ENCODE measurements around the gene ILDR1.

Gene ILDR1

GRCh38 chr3:121979246-121979645, 42.8 kb downstream of the ILDR1 start:
- H3F3A ChIP-seq (ENCODE audit: insufficient read depth, low read length): no peaks in the 10 kb centered on the region
- H3K9me2 ChIP-seq (replicated peaks; ENCODE audit: insufficient read depth, low read length): no peaks in the 10 kb centered on the region
- no peak for DNase-seq
- no peaks in the 10 kb centered on the region for H3K27me3 ChIP-seq (replicated peaks; ENCODE audit: insufficient read depth, low read length)
- no peak overlapping the region for H3K4me2 ChIP-seq (ENCODE audit: low read depth, low read length)
- H4K20me1 ChIP-seq (ENCODE audit: insufficient read depth, low read length): no peaks in the 10 kb centered on the region
- no peaks in the 10 kb centered on the region for H3K36me3 ChIP-seq (replicated peaks; ENCODE audit: insufficient read depth, low read length)
- no peak for TF ChIP-seq CTCF (IDR thresholded peaks at IDR 0.05; ENCODE audit: low read length)
- no peak for TF ChIP-seq EZH2phosphoT487 (IDR thresholded peaks at IDR 0.05; ENCODE audit: low read length)
- TF ChIP-seq EZH2 (optimal IDR thresholded peaks at IDR 0.05; ENCODE audit: low read depth, low read length): no peak
- H3K4me3 ChIP-seq (ENCODE audit: low read length): no peak overlapping the region
- H3K4me1 ChIP-seq (ENCODE audit: low read length): peaks cover 14% of the 10 kb centered on the region
- no peak overlapping the region for H2AFZ ChIP-seq (ENCODE audit: low read length)
- no peak overlapping the region for H3K9ac ChIP-seq (ENCODE audit: low read length)
- no peak overlapping the region for H3K27ac ChIP-seq (ENCODE audit: low read length)
- H3K79me2 ChIP-seq (ENCODE audit: low read length): no peaks in the 10 kb centered on the region
- no peaks in the 10 kb centered on the region for H3K9me3 ChIP-seq (replicated peaks; ENCODE audit: insufficient read depth, low read length)

- no peak overlapping the region for H2AFZ ChIP-seq (ENCODE audit: low read length)
- no peaks in the 10 kb centered on the region for H3K79me2 ChIP-seq (ENCODE audit: low read length)
- H3F3A ChIP-seq (ENCODE audit: insufficient read depth, low read length): no peaks in the 10 kb centered on the region
- peaks cover 14% of the 10 kb centered on the region for H3K4me1 ChIP-seq (ENCODE audit: low read length)
- no peak overlapping the region for H3K27ac ChIP-seq (ENCODE audit: low read length)
- no peak overlapping the region for H3K4me3 ChIP-seq (ENCODE audit: low read length)
- H3K9me3 ChIP-seq (replicated peaks; ENCODE audit: insufficient read depth, low read length): no peaks in the 10 kb centered on the region
- H4K20me1 ChIP-seq (ENCODE audit: insufficient read depth, low read length): no peaks in the 10 kb centered on the region
- H3K9ac ChIP-seq (ENCODE audit: low read length): no peak overlapping the region
- H3K36me3 ChIP-seq (replicated peaks; ENCODE audit: insufficient read depth, low read length): no peaks in the 10 kb centered on the region
- H3K9me2 ChIP-seq (replicated peaks; ENCODE audit: insufficient read depth, low read length): no peaks in the 10 kb centered on the region
- no peaks in the 10 kb centered on the region for H3K27me3 ChIP-seq (replicated peaks; ENCODE audit: insufficient read depth, low read length)
- no peak for TF ChIP-seq EZH2phosphoT487 (IDR thresholded peaks at IDR 0.05; ENCODE audit: low read length)
- TF ChIP-seq EZH2 (optimal IDR thresholded peaks at IDR 0.05; ENCODE audit: low read depth, low read length): no peak
- TF ChIP-seq CTCF (IDR thresholded peaks at IDR 0.05; ENCODE audit: low read length): no peak
- H3K4me2 ChIP-seq (ENCODE audit: low read depth, low read length): no peak overlapping the region
- no peak for DNase-seq
Measured at GRCh38 chr3:121976727-121977126, 45.3 kb downstream of the ILDR1 start.

GRCh38 chr3:121975702-121976302, 46.2 kb downstream of the ILDR1 start:
- TF ChIP-seq CTCF (IDR thresholded peaks at IDR 0.05; ENCODE audit: low read length) (0 out of 2 replicates have a peak, but pooled peaks have one; percentile 15), EZH2phosphoT487 (IDR thresholded peaks at IDR 0.05; ENCODE audit: low read length) (no peak)
- H3K27ac ChIP-seq (ENCODE audit: low read length): no peak overlapping the region
- no peaks in the 10 kb centered on the region for H3F3A ChIP-seq (ENCODE audit: insufficient read depth, low read length)
- no peak overlapping the region for H3K9ac ChIP-seq (ENCODE audit: low read length)
- no peaks in the 10 kb centered on the region for H3K36me3 ChIP-seq (replicated peaks; ENCODE audit: insufficient read depth, low read length)
- no peaks in the 10 kb centered on the region for H3K9me3 ChIP-seq (replicated peaks; ENCODE audit: insufficient read depth, low read length)
- H4K20me1 ChIP-seq (ENCODE audit: insufficient read depth, low read length): no peaks in the 10 kb centered on the region
- no peaks in the 10 kb centered on the region for H3K27me3 ChIP-seq (replicated peaks; ENCODE audit: insufficient read depth, low read length)
- no peaks in the 10 kb centered on the region for H3K9me2 ChIP-seq (replicated peaks; ENCODE audit: insufficient read depth, low read length)
- no peaks in the 10 kb centered on the region for H3K79me2 ChIP-seq (ENCODE audit: low read length)
- no peak overlapping the region for H2AFZ ChIP-seq (ENCODE audit: low read length)
- peaks cover 12% of the 10 kb centered on the region for H3K4me1 ChIP-seq (ENCODE audit: low read length)
- H3K4me2 ChIP-seq (ENCODE audit: low read depth, low read length): no peak overlapping the region
- no peak for DNase-seq
- no peak overlapping the region for H3K4me3 ChIP-seq (ENCODE audit: low read length)

All from MM.1S (cell line).